ENCODE data around the gene RBM25. TPM values are rescaled to one million over a fixed set of nuclear protein-coding genes. Genes with fewer than 3 reads are reported as not detected.

The RBM25 gene
- total and polyA plus RNA-seq, 2 donors from 2014 or later: 18.8 to 70.0 TPM

DNA sequence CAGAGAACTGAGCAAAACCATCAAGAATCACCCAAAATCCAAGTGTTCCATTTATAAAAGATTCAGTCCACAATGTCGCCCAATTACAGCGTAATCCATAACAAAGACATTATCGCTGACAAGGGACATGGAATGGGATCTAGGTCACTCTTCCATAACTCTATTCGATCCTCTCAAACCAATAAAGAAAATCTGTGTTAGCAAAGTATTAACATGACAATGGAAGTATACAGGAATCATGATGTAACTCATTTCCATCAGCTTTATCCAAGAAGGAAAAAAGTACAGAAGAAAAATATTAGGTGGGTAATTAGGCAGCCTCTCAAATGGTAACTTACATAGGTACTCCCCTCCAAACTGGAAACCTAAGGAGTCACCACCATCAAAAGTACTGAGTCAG is 36.3 kb upstream of the RBM25 start:
- TF ChIP-seq, protein P1, sequence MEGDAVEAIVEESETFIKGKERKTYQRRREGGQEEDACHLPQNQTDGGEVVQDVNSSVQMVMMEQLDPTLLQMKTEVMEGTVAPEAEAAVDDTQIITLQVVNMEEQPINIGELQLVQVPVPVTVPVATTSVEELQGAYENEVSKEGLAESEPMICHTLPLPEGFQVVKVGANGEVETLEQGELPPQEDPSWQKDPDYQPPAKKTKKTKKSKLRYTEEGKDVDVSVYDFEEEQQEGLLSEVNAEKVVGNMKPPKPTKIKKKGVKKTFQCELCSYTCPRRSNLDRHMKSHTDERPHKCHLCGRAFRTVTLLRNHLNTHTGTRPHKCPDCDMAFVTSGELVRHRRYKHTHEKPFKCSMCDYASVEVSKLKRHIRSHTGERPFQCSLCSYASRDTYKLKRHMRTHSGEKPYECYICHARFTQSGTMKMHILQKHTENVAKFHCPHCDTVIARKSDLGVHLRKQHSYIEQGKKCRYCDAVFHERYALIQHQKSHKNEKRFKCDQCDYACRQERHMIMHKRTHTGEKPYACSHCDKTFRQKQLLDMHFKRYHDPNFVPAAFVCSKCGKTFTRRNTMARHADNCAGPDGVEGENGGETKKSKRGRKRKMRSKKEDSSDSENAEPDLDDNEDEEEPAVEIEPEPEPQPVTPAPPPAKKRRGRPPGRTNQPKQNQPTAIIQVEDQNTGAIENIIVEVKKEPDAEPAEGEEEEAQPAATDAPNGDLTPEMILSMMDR (IDR thresholded peaks at IDR 0.05; ENCODE audit: borderline replicate concordance, extremely low read depth, insufficient read depth): no peak
- H3K36me3 ChIP-seq (ENCODE audit: control insufficient read depth in 2 of 3, insufficient read depth in 3 of 3, low read length in 3 of 3): peaks cover 4 to 13% (median 5%) of the 10 kb centered on the region in 3 donors
- intact Hi-C loops (cut with DNase I): no loop called here

DNA sequence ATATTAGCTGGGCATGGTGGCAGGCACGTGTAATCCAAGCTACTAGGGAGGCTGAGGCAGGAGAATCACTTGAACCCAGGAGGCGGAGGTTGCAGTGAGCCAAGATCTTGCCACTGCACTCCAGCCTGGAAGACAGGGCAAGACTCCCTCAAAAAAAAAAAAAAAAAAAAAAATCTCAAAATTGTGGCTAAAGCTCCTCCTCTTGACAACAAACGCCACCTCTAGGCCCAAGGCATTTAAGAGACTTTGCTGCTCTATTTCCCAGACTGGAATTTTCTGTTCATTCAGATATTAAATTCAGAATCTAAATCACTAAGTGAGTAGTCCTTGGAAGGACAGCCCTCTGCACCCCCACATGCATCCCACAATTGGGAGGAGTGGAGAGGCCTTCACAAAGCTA is 32.8 kb upstream of the RBM25 start:
- no peak overlapping the region for H3K9ac ChIP-seq (ENCODE audit: low read length in 3 of 3)
- peak overlapping the region in 2 of 3 donors; percentile 73 for H3K4me3 ChIP-seq (ENCODE audit: low read length in 3 of 3)
- peak in 2 of 5 donors; percentile 13 to 20 for DNase-seq
- intact Hi-C loops (cut with DNase I): no loop called here
- no peak overlapping the region for H3K27ac ChIP-seq (ENCODE audit: low read depth in 2 of 2, low read length in 2 of 2)
- peaks cover 4 to 10% (median 5%) of the 10 kb centered on the region in 3 donors for H3K36me3 ChIP-seq (ENCODE audit: control insufficient read depth in 2 of 3, insufficient read depth in 3 of 3, low read length in 3 of 3)
- peaks cover 0 to 13% (median 3%) of the 10 kb centered on the region in 3 donors for H3K4me1 ChIP-seq (ENCODE audit: control insufficient read depth in 2 of 3, insufficient read depth in 2 of 3, low read depth in 1 of 3, low read length in 3 of 3)
- H3K27me3 ChIP-seq (ENCODE audit: control insufficient read depth, insufficient read depth, low read length): no peaks in the 10 kb centered on the region
- H3K9me3 ChIP-seq (ENCODE audit: control insufficient read depth in 2 of 3, insufficient read depth in 1 of 3, low read length in 3 of 3): no peaks in the 10 kb centered on the region
- FAIRE-seq: no peak
- TF ChIP-seq, protein P1 (IDR thresholded peaks at IDR 0.05; ENCODE audit: borderline replicate concordance, extremely low read depth, insufficient read depth): no peak

More for the DNA sequence above, 36.3 kb upstream of the RBM25 start:
- Histone ChIP-seq H3K9me3 (ENCODE audit: control insufficient read depth in 2 of 3, insufficient read depth in 1 of 3, low read length in 3 of 3) (no peaks in the 10 kb centered on the region), H3K9ac (ENCODE audit: low read length in 3 of 3) (no peak overlapping the region), H3K27ac (ENCODE audit: low read depth in 2 of 2, low read length in 2 of 2) (no peak overlapping the region), H3K27me3 (ENCODE audit: control insufficient read depth, insufficient read depth, low read length) (no peaks in the 10 kb centered on the region), H3K4me1 (ENCODE audit: control insufficient read depth in 2 of 3, insufficient read depth in 2 of 3, low read depth in 1 of 3, low read length in 3 of 3) (peaks cover 0 to 13% (median 3%) of the 10 kb centered on the region in 3 donors), H3K4me3 (ENCODE audit: low read length in 3 of 3) (peak overlapping the region in 2 of 3 donors; percentile 5 to 15)
- DNase-seq: no peak
- FAIRE-seq: no peak

DNA sequence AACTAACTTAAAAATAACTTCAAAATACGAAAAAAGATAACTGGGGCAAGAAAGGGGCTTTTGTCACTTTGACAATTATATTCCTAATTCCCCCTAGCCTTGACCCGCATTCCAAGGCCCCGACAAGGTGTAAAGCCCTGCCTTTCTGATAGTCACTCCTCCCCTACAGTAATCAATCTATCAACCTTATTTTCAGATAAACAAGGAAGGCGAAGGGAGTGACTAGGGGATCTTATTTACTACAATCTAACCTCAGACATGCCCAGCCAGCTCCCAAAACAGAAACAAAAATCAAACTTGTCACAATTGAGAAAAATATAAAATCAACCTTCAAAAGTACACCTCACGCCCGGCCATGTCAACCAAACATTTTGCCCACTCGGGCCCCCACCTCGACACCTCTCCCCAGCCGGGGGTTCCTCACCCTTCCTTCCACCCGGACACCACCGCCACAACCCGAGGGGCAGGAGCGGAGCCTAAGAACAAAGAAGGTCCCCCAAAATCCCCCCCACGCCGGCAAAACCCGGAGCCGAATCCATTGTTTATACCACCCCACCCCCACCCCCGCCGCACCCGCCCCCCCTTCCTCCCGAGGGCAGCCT is 32.0 kb upstream of the RBM25 start:
- no peaks in the 10 kb centered on the region for H3K9me3 ChIP-seq (ENCODE audit: control insufficient read depth in 2 of 3, insufficient read depth in 1 of 3, low read length in 3 of 3)
- FAIRE-seq: no peak
- H3K27me3 ChIP-seq (ENCODE audit: control insufficient read depth, insufficient read depth, low read length): no peaks in the 10 kb centered on the region
- peak overlapping the region; percentile 0 to 78 (median 33) for H3K9ac ChIP-seq (ENCODE audit: low read length in 3 of 3)
- intact Hi-C loops (cut with DNase I): no loop called here
- peak overlapping the region; percentile 56 to 73 (median 73) for H3K4me3 ChIP-seq (ENCODE audit: low read length in 3 of 3)
- H3K36me3 ChIP-seq (ENCODE audit: control insufficient read depth in 2 of 3, insufficient read depth in 3 of 3, low read length in 3 of 3): peaks cover 4 to 10% (median 5%) of the 10 kb centered on the region in 3 donors
- no peak overlapping the region for H3K27ac ChIP-seq (ENCODE audit: low read depth in 2 of 2, low read length in 2 of 2)
- H3K4me1 ChIP-seq (ENCODE audit: control insufficient read depth in 2 of 3, insufficient read depth in 2 of 3, low read depth in 1 of 3, low read length in 3 of 3): peaks cover 0 to 13% (median 3%) of the 10 kb centered on the region in 3 donors
- TF ChIP-seq, protein P1 (IDR thresholded peaks at IDR 0.05; ENCODE audit: borderline replicate concordance, extremely low read depth, insufficient read depth): no peak
- peak in 1 of 5 donors; percentile 10 for DNase-seq

Data from kidney (tissue), 14 donors.